ENCODE data around the gene EHBP1. TPM values are rescaled to one million over a fixed set of nuclear protein-coding genes. Genes with fewer than 3 reads are reported as not detected.

Gene EHBP1
- total and polyA plus RNA-seq, 2 experiments from 2014 or later: 27.2 to 47.9 TPM

- peaks cover 100% of the 10 kb centered on the region for H3K27me3 ChIP-seq (ENCODE audit: insufficient read depth)
- H3K27ac ChIP-seq (ENCODE audit: low read depth): no peak overlapping the region
- peaks cover 13% of the 10 kb centered on the region for H4K20me1 ChIP-seq (replicated peaks; ENCODE audit: insufficient read depth)
- peak overlapping the region; percentile 89 for H3K4me3 ChIP-seq
- peaks cover 61% of the 10 kb centered on the region for H3K4me1 ChIP-seq (ENCODE audit: insufficient read depth)
- H3F3A ChIP-seq (replicated peaks; ENCODE audit: low read depth): peaks cover 37% of the 10 kb centered on the region
- TF ChIP-seq EZH2phosphoT487 (IDR thresholded peaks at IDR 0.05; ENCODE audit: unreplicated experiment): peak; percentile 62
- TF ChIP-seq ZNF114 (CRISPR knock-in tag; IDR thresholded peaks at IDR 0.05): no peak
- no peak for TF ChIP-seq POLR2AphosphoS5 (IDR thresholded peaks at IDR 0.05; ENCODE audit: low read depth)
- TF ChIP-seq EZH2 (IDR thresholded peaks at IDR 0.05; ENCODE audit: low read depth, unreplicated experiment): peak; percentile 85
- TF ChIP-seq REST (IDR thresholded peaks at IDR 0.05; ENCODE audit: unreplicated experiment): no peak
- no peak for TF ChIP-seq CREB1 (CRISPR knock-in tag; IDR thresholded peaks at IDR 0.05; ENCODE audit: low read depth)
- ATAC-seq (no peak), DNase-seq (ENCODE audit: low spot score) (peak; percentile 37)
- Mint-ChIP-seq H3K27ac (no peak overlapping the region), H3K4me3 (peak overlapping the region; percentile 70), H3K9me3 (peaks cover 11% of the 10 kb centered on the region), H3K27me3 (ENCODE audit: insufficient read depth, low read depth, poor library complexity) (peaks cover 96% of the 10 kb centered on the region), H3K36me3 (ENCODE audit: low read depth) (peaks cover 9% of the 10 kb centered on the region; the same call in 2 of the 3 replicates), H3K4me1 (peaks cover 63% of the 10 kb centered on the region)
- H3K4me2 ChIP-seq: peak overlapping the region; percentile 96
- H3K79me2 ChIP-seq (replicated peaks; ENCODE audit: insufficient read depth): no peaks in the 10 kb centered on the region
- H3K9me2 ChIP-seq (ENCODE audit: insufficient read depth): no peaks in the 10 kb centered on the region
- H2AFZ ChIP-seq: peak overlapping the region; percentile 86
- H3K36me3 ChIP-seq (ENCODE audit: insufficient read depth): no peaks in the 10 kb centered on the region
Measured at GRCh38 chr2:63057249-63058143, 352.0 kb downstream of the EHBP1 start.

GRCh38 chr2:63058144-63058920 is 352.8 kb downstream of the EHBP1 start:
- Mint-ChIP-seq H3K9me3 (peaks cover 11% of the 10 kb centered on the region; the same call in 2 of the 3 replicates), H3K4me3 (peak overlapping the region; percentile 70), H3K27ac (no peak overlapping the region), H3K36me3 (ENCODE audit: low read depth) (peaks cover 9% of the 10 kb centered on the region; the same call in 2 of the 3 replicates), H3K4me1 (peaks cover 55% of the 10 kb centered on the region), H3K27me3 (ENCODE audit: insufficient read depth, low read depth, poor library complexity) (peaks cover 89% of the 10 kb centered on the region)
- Histone ChIP-seq H3K79me2 (replicated peaks; ENCODE audit: insufficient read depth) (no peaks in the 10 kb centered on the region), H3K4me1 (ENCODE audit: insufficient read depth) (peaks cover 53% of the 10 kb centered on the region), H3K27ac (ENCODE audit: low read depth) (no peak overlapping the region), H3K4me3 (peak overlapping the region; percentile 89), H4K20me1 (replicated peaks; ENCODE audit: insufficient read depth) (peaks cover 10% of the 10 kb centered on the region), H2AFZ (peak overlapping the region; percentile 86), H3F3A (replicated peaks; ENCODE audit: low read depth) (peaks cover 34% of the 10 kb centered on the region), H3K36me3 (ENCODE audit: insufficient read depth) (no peaks in the 10 kb centered on the region), H3K27me3 (ENCODE audit: insufficient read depth) (peaks cover 100% of the 10 kb centered on the region), H3K4me2 (peak overlapping the region; percentile 96), H3K9me2 (ENCODE audit: insufficient read depth) (no peaks in the 10 kb centered on the region)
- DNase-seq (ENCODE audit: low spot score): peak; percentile 84
- peak; percentile 4 for ATAC-seq
- TF ChIP-seq STAT1 (IDR thresholded peaks at IDR 0.05; ENCODE audit: unreplicated experiment): no peak
- no peak for TF ChIP-seq ZNF331 (CRISPR knock-in tag; IDR thresholded peaks at IDR 0.05; ENCODE audit: low read depth)
- no peak for TF ChIP-seq CREB1 (CRISPR knock-in tag; IDR thresholded peaks at IDR 0.05; ENCODE audit: low read depth)
- peak; percentile 83 for TF ChIP-seq EZH2 (IDR thresholded peaks at IDR 0.05; ENCODE audit: low read depth, unreplicated experiment)
- peak; percentile 26 for TF ChIP-seq REST (IDR thresholded peaks at IDR 0.05; ENCODE audit: unreplicated experiment)

Data from GM23338 (cell line).